Measurements from ENCODE around the gene MKX. TPM values are rescaled to one million over a fixed set of nuclear protein-coding genes. Genes with fewer than 3 reads are reported as not detected.
"Not testable (repeated sequence)": the region's sequence is repeated elsewhere in the genome, so short reads cannot be mapped to it uniquely, and the experiment has no call there.

Gene MKX
- total RNA-seq, 1 donor from 2014 or later: 1.8 TPM

DNA sequence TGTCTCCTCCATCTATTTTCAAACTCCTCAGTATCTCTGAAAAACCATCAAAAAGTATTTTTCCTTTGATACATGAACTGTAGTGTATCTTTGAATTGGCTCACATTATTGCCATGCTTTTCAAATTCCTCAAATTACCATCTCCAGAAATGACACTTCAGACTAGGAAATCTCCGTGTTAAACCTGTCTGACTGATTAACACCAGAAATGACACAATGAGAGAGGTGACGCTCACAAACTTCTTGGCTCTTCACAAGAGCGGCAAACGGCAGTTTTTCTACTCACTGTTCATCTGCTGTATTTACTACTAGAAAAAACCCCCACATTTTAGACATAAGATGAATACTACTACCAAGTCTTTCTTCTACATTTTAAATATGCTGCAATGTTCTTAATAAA lies 56.6 kb downstream of the MKX start:
- Histone ChIP-seq H3K4me3 (ENCODE audit: low read depth, low read length) (no peak overlapping the region), H3K27me3 (ENCODE audit: control insufficient read depth, insufficient read depth, low read length) (no peaks in the 10 kb centered on the region), H3K36me3 (ENCODE audit: control insufficient read depth, insufficient read depth, low read length) (no peaks in the 10 kb centered on the region)
- FAIRE-seq (no peak), DNase-seq (ENCODE audit: low read depth) (no peak)
- TF ChIP-seq, protein P1, sequence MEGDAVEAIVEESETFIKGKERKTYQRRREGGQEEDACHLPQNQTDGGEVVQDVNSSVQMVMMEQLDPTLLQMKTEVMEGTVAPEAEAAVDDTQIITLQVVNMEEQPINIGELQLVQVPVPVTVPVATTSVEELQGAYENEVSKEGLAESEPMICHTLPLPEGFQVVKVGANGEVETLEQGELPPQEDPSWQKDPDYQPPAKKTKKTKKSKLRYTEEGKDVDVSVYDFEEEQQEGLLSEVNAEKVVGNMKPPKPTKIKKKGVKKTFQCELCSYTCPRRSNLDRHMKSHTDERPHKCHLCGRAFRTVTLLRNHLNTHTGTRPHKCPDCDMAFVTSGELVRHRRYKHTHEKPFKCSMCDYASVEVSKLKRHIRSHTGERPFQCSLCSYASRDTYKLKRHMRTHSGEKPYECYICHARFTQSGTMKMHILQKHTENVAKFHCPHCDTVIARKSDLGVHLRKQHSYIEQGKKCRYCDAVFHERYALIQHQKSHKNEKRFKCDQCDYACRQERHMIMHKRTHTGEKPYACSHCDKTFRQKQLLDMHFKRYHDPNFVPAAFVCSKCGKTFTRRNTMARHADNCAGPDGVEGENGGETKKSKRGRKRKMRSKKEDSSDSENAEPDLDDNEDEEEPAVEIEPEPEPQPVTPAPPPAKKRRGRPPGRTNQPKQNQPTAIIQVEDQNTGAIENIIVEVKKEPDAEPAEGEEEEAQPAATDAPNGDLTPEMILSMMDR (IDR thresholded peaks at IDR 0.05; ENCODE audit: insufficient read depth, low read length, severe bottlenecking): no peak

DNA sequence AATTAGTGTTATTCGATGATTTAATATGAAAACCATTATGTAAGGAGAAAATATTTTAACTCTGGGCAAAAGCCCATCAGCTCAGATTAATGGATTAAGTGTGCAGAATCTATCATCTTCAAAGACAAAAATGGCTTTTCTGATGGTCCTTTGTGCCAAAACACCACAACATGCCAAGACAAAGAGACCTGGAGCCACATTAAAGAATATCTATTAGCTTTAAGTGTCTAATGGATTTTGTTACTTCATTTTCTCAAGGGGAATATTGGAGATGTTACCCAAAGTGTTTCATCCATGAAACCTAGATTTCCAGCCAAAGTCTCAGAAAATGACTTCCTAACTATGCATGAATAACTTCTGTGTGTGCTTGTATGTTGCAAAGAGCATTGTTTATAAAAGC lies 57.3 kb downstream of the MKX start:
- Histone ChIP-seq H3K4me3 (ENCODE audit: low read depth, low read length) (no peak overlapping the region), H3K36me3 (ENCODE audit: control insufficient read depth, insufficient read depth, low read length) (no peaks in the 10 kb centered on the region), H3K27me3 (ENCODE audit: control insufficient read depth, insufficient read depth, low read length) (no peaks in the 10 kb centered on the region)
- no peak for DNase-seq (ENCODE audit: low read depth)
- TF ChIP-seq, protein P1 (IDR thresholded peaks at IDR 0.05; ENCODE audit: insufficient read depth, low read length, severe bottlenecking): no peak
- no peak for FAIRE-seq

DNA sequence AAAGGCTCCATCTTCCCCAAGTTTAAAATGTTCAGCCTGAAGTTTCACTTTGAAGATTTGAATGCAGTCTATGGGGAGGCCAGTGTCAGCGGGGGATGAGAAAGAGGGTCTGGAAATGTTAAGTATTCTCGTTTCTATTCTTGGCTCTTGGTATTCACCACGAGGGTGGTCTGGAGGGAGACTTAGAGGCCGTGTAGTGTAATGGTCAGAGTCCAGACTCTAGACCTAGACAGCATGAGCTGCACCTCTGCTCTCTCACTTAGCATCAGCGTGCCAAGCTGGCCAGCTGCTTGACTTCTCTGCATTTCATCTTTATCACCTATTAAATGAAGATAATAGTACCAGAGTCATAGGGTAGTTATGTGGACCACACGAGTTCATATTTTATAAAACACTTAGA lies 57.9 kb downstream of the MKX start:
- no peak overlapping the region for H3K4me3 ChIP-seq (ENCODE audit: low read depth, low read length)
- TF ChIP-seq, protein P1 (IDR thresholded peaks at IDR 0.05; ENCODE audit: insufficient read depth, low read length, severe bottlenecking): no peak
- DNase-seq (ENCODE audit: low read depth): no peak
- no peak for FAIRE-seq
- no peaks in the 10 kb centered on the region for H3K27me3 ChIP-seq (ENCODE audit: control insufficient read depth, insufficient read depth, low read length)
- H3K36me3 ChIP-seq (ENCODE audit: control insufficient read depth, insufficient read depth, low read length): no peaks in the 10 kb centered on the region

DNA sequence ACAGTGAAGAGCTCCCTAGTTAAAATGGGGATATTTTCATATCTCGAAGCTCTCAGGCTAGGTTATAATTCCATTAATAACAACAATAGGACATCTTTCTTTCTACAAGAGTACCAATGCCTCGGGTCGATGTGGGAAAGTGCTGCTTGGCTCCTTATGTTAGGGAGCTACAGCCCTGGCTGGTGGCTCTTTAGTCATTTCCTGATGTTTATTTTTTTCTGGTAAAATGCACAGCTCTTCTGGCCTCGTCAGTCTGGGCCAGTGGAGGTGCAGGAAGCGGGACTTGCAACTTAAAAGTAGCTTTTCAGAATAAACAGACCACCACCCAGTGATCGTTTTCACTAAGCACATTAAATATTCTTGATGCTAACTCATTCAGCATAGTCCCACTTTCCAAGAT lies 58.3 kb downstream of the MKX start:
- H3K27me3 ChIP-seq (ENCODE audit: control insufficient read depth, insufficient read depth, low read length): no peaks in the 10 kb centered on the region
- TF ChIP-seq, protein P1 (IDR thresholded peaks at IDR 0.05; ENCODE audit: insufficient read depth, low read length, severe bottlenecking): no peak
- H3K36me3 ChIP-seq (ENCODE audit: control insufficient read depth, insufficient read depth, low read length): no peaks in the 10 kb centered on the region
- H3K4me3 ChIP-seq (ENCODE audit: low read depth, low read length): no peak overlapping the region
- DNase-seq (ENCODE audit: low read depth): no peak
- no peak for FAIRE-seq

DNA sequence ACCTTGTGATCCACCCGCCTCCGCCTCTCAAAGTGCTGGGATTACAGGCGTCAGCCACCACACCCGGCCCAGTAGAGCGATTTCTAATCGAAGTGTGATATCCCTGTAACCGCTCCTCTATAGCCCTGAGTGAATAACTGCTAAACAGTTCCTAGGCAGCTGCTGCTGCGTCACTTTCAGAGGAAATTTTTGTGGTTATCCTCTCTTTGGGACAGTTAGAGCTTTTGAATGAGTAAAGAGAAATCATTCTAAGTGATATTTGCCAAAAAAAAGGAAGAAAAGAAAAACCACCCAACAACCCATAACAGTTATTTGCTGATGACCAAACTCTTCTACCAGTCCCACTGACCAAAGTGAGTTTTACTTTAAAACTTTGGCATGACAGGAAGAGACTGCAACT lies 59.9 kb downstream of the MKX start:
- FAIRE-seq (no peak), DNase-seq (ENCODE audit: low read depth) (no peak)
- Histone ChIP-seq H3K27me3 (ENCODE audit: control insufficient read depth, insufficient read depth, low read length) (no peaks in the 10 kb centered on the region), H3K4me3 (ENCODE audit: low read depth, low read length) (no peak overlapping the region), H3K36me3 (ENCODE audit: control insufficient read depth, insufficient read depth, low read length) (no peaks in the 10 kb centered on the region)
- TF ChIP-seq, protein P1 (IDR thresholded peaks at IDR 0.05; ENCODE audit: insufficient read depth, low read length, severe bottlenecking): no peak

DNA sequence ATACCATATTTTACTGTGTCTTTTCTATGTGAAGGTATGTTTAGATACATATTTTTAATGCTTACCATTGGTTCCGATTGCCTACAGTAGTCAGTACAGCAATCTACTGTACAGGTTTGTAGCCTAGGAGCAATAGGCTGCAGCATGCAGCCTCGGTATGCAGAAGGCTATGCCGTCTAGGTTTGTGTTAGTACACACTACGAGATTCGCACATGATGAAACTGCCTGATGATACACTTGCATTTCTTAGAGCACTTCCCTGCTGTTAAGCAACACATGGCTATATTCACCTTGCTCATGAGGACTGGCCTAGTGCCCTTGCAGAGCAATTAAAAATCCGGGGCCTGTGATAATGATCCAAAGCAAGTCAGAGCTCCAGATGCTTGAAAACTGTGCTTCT lies 62.4 kb downstream of the MKX start:
- no peaks in the 10 kb centered on the region for H3K36me3 ChIP-seq (ENCODE audit: control insufficient read depth, insufficient read depth, low read length)
- FAIRE-seq (no peak), DNase-seq (ENCODE audit: low read depth) (no peak)
- H3K27me3 ChIP-seq (ENCODE audit: control insufficient read depth, insufficient read depth, low read length): no peaks in the 10 kb centered on the region
- H3K4me3 ChIP-seq (ENCODE audit: low read depth, low read length): no peak overlapping the region
- TF ChIP-seq, protein P1 (IDR thresholded peaks at IDR 0.05; ENCODE audit: insufficient read depth, low read length, severe bottlenecking): no peak

DNA sequence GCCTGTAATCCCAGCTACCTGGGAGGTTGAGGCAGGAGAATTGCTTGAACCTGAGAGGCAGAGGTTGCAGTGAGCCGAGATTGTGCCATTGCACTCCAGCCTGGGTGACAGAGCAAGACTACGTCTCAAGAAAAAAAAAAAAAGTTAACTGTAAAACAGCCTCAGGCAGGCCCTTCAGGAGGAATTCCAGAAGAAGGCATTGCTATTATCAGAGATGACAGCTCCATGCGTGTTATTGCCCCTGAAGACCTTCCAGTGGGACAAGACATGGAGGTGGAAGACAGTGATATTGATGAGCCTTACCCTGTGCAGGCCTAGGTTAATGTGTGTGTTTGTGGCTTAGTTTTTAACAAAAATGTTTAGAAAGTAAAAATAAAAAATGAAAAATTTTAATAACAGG lies 63.8 kb downstream of the MKX start:
- H3K36me3 ChIP-seq (ENCODE audit: control insufficient read depth, insufficient read depth, low read length); H3K4me3 ChIP-seq (ENCODE audit: low read depth, low read length); H3K27me3 ChIP-seq (ENCODE audit: control insufficient read depth, insufficient read depth, low read length); DNase-seq (ENCODE audit: low read depth); FAIRE-seq: not testable (repeated sequence)
